LNCaP clone FGC (cell line): ENCODE data around the gene TRPV2.

Experiments used
- DNase-seq: peaks from one replicate; pipeline ENCODE4 v3.0.0-alpha.2; 2011; ENCODE audit warnings: low read depth
- H3K4me3 ChIP-seq: 2 replicates; pipeline ENCODE4 v1.5.1; 2011; ENCODE audit warnings: mild to moderate bottlenecking, low read depth, low read length, control low read depth
- TF ChIP-seq, protein P1 (sequence below): IDR thresholded peaks from 2 replicates; pipeline ENCODE4 v1.5.1; 2012; ENCODE audit warnings: mild to moderate bottlenecking; ENCODE audit not compliant: control insufficient read depth, insufficient read depth; ENCODE audit errors: extremely low read depth

Gene TRPV2

DNA sequence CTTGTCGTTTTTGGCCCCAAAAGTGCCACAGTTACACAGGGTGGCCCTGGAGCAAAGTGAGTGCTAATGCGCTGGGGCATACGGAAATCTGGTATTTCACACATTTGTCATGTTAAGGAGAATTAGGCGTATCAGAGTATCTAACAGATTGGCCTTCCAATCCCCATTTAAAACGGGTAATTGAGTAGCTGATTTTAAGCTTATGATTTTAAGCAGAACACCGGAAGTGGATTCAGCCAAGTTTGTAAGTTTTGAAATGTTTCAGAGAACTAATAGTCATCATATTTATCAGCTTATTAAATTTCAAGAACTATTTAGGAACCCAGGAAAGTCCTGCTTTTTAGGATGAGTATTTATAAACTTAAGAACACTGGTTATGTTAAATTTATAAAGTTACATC, 57.2 kb downstream of the TRPV2 start:
- TF ChIP-seq, protein P1, sequence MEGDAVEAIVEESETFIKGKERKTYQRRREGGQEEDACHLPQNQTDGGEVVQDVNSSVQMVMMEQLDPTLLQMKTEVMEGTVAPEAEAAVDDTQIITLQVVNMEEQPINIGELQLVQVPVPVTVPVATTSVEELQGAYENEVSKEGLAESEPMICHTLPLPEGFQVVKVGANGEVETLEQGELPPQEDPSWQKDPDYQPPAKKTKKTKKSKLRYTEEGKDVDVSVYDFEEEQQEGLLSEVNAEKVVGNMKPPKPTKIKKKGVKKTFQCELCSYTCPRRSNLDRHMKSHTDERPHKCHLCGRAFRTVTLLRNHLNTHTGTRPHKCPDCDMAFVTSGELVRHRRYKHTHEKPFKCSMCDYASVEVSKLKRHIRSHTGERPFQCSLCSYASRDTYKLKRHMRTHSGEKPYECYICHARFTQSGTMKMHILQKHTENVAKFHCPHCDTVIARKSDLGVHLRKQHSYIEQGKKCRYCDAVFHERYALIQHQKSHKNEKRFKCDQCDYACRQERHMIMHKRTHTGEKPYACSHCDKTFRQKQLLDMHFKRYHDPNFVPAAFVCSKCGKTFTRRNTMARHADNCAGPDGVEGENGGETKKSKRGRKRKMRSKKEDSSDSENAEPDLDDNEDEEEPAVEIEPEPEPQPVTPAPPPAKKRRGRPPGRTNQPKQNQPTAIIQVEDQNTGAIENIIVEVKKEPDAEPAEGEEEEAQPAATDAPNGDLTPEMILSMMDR: no peak
- no peak overlapping the region for H3K4me3 ChIP-seq

DNA sequence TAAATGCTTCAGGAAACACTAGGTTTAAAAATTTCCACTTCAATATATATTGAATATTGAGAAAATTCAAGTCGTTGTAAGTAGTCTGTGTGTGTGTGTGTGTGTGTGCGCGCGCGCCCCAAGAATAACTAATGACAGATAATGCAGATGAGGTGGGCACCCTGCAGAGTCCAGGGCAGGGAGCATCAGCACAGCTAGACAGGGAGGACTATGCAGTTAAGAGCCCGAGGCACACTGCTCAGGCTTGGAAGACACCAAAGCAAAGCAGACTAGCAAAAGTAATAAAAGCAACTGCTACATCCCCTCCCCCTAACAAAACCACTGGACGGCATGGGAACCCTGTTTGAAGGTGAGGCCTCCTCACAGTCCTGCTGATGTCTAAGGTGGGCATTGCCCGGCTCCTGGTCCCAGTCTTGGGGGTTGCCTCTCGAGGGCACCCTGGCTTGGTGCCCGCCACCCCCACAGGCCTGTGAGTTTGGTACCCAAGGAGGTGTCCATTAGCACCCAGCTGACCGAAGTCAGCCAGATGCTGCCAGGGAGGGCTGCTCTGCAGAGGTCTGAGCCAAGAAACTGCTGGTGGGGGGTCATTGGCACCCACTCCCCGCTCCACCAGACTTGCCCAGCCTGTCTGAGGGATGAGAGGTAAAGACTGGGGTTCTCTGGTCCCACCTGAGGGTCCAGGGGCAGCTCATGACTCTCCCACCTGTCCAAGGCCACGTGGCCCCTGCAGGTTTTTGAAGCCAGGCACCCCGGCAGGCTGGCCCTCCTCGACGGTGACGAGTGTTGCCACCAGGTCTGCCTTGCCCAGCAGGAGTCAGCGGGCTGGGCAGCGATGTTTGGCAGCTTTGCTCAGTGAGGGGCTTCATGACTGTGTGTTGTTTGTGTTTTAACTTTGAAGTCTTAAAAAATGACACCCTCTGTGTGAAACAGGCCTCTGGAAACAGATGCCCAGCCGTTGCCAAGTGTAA, 58.0 kb downstream of the TRPV2 start:
- DNase-seq: no peak
- H3K4me3 ChIP-seq: no peak overlapping the region
- TF ChIP-seq, protein P1: no peak

More for the DNA sequence above, 57.2 kb downstream of the TRPV2 start:
- DNase-seq: no peak

DNA sequence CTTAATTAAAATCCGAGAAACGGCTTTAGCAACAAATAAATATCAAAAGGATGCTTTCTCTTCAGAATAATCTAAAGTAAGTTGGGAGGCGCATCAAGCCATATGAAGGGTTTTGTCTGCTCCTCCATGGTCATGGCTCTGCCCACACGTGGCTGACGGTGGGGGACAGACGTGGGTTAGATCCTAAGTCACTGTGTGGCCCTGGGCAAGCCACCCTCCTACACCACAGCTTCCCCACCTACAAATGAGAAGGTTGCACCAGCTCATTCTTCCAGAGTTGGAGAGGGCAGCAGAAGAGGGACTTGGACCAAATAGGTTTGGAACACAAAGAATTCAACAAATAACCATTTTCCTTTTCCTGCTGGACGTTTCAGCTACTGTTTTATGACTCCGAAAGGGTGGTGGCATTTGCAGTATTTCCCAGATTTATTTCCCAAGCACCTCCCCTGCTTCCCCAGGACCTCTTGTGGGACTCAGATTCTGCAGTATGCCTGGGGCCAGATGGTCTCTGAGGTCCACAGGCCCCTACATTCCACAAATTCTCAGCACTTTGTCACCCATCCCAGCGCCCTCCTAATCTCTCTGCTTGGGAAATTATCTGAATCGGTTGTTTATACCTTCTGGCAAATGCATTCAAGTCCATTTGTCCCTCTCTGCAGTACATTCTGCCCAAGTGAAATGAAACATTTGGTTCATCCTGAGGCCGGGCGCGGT, 58.8 kb downstream of the TRPV2 start:
- TF ChIP-seq, protein P1: no peak
- no peak for DNase-seq
- no peak overlapping the region for H3K4me3 ChIP-seq

DNA sequence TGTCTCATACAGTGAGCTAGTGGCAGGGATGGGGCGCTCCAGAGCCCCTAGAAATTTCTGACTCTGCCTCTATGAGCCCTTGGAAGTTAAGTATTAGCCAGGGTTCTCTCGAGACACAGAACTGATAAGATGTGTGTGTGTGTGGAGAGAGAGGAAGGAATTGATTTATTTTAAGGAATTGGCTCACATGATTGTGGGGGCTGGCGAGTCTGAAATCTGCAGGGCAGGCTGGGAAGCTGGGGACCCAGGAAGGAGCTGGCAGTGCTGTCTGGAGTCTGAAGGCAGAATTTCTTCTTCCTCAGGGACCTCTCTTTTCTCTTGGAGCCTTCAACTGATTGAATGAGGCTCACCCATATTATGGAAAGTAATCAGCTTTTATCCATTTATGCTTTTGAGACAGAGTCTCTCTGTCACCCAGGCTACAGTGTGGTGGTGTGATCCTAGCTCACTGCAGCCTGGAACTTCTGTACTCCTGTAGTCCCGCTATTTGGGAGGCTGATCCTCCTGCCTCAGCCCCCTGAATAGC, 59.9 kb downstream of the TRPV2 start:
- TF ChIP-seq, protein P1: no peak
- no peak overlapping the region for H3K4me3 ChIP-seq
- DNase-seq: no peak

DNA sequence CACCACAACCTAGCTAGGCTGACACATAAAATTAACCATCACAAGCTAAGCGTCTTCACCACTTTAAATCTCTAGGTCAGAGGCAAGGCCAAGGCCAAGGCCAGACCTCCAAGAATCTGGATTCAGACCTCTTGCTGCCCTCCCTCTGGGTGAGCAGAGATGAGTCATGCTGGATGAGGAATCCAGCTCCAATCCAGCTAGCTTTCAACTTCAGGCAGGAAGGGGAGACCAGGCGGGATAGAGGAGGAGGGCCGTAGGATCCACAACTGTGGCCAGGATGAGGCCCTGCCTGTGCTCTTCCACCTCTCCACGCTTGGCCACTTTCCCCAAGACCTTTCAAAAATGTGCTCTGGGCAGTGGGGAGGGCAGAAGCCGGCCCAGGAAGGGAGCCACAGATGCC, 61.9 kb downstream of the TRPV2 start:
- TF ChIP-seq, protein P1: no peak
- DNase-seq: no peak
- H3K4me3 ChIP-seq: no peak overlapping the region

DNA sequence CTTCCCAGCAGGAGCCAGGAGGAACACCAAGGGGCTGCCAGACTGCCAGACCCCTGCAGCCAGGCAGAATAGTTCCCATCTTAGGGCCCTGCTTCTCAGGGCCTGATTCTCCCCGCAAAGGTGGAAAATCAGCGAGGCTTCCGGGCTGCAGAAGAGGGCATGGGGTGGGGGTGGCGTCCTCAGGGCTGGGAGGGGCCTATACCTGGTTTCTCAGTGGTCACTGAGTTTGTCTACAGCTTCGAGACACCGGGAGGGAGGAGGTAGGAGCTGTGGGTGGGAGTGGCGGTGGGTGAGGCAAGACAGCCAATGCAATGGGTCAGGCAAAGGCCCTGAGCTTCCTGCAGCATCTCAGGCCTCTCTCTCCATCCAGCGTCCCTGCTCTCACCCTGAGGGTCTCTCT, 62.3 kb downstream of the TRPV2 start:
- TF ChIP-seq, protein P1: no peak
- no peak overlapping the region for H3K4me3 ChIP-seq
- DNase-seq: no peak
